ENCODE data around the gene TRPV2. TPM values are rescaled to one million over a fixed set of nuclear protein-coding genes. Genes with fewer than 3 reads are reported as not detected.

Gene TRPV2
- total RNA-seq, 1 donor from 2014 or later: 1.7 TPM

DNA sequence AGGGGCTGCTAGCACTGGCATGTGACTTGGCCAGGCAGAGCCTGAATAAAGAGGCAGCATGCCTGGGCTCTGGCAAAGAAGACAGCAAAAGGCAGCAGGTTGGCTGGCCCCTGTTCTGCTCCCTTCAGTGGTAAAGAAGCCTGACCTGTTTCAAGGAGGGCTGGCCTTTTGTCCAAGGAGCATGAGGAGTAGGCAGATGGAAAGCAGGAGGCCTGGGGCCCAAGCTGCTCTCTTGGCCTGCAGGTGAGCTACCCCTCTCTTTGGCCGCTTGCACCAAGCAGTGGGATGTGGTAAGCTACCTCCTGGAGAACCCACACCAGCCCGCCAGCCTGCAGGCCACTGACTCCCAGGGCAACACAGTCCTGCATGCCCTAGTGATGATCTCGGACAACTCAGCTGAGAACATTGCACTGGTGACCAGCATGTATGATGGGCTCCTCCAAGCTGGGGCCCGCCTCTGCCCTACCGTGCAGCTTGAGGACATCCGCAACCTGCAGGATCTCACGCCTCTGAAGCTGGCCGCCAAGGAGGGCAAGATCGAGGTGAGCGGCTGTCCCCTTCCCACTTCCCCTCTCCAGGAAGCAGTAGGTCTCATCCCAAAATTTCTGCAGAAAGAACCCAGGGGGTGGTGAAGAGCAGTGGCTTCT is 8.0 kb downstream of the TRPV2 start:
- H3K4me3 Mint-ChIP-seq: no peak overlapping the region
- H3K27ac Mint-ChIP-seq: no peak overlapping the region
- H3K4me1 Mint-ChIP-seq (ENCODE audit: unreplicated experiment): peaks cover 21% of the 10 kb centered on the region
- H3K36me3 Mint-ChIP-seq: no peaks in the 10 kb centered on the region
- H3K27me3 Mint-ChIP-seq: no peaks in the 10 kb centered on the region
- no peaks in the 10 kb centered on the region for H3K9me3 Mint-ChIP-seq
- TF ChIP-seq, protein P1, sequence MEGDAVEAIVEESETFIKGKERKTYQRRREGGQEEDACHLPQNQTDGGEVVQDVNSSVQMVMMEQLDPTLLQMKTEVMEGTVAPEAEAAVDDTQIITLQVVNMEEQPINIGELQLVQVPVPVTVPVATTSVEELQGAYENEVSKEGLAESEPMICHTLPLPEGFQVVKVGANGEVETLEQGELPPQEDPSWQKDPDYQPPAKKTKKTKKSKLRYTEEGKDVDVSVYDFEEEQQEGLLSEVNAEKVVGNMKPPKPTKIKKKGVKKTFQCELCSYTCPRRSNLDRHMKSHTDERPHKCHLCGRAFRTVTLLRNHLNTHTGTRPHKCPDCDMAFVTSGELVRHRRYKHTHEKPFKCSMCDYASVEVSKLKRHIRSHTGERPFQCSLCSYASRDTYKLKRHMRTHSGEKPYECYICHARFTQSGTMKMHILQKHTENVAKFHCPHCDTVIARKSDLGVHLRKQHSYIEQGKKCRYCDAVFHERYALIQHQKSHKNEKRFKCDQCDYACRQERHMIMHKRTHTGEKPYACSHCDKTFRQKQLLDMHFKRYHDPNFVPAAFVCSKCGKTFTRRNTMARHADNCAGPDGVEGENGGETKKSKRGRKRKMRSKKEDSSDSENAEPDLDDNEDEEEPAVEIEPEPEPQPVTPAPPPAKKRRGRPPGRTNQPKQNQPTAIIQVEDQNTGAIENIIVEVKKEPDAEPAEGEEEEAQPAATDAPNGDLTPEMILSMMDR (conservative IDR thresholded peaks at IDR 0.05): no peak
- no peak for DNase-seq (ENCODE audit: extremely low spot score, unreplicated experiment)

DNA sequence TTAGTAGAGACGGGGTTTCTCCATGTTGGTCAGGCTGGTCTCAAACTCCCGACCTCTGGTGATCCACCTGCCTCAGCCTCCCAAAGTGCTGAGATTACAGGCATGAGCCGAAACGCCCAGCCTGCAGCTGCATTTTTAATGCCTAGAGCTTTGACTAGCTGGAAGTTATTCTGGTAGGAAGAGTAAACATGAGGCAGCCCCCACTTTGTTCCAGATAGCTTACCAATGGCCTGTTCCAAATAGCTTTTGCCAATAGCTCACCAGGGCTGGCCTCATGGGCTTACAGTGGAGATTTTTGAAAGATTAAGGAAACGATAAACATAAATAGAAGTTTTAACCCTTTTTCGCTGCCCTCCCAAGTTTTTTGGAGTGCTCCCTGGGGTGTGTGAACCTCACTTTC is 9.8 kb downstream of the TRPV2 start:
- no peak overlapping the region for H3K27ac Mint-ChIP-seq
- H3K9me3 Mint-ChIP-seq: no peaks in the 10 kb centered on the region
- H3K4me1 Mint-ChIP-seq (ENCODE audit: unreplicated experiment): peaks cover 13% of the 10 kb centered on the region
- no peak for DNase-seq (ENCODE audit: extremely low spot score, unreplicated experiment)
- H3K4me3 Mint-ChIP-seq: no peak overlapping the region
- H3K36me3 Mint-ChIP-seq: no peaks in the 10 kb centered on the region
- TF ChIP-seq, protein P1 (conservative IDR thresholded peaks at IDR 0.05): no peak
- H3K27me3 Mint-ChIP-seq: no peaks in the 10 kb centered on the region

- H3K27me3 Mint-ChIP-seq: no peaks in the 10 kb centered on the region
- H3K27ac Mint-ChIP-seq: no peak overlapping the region
- no peak overlapping the region for H3K4me3 Mint-ChIP-seq
- peaks cover 13% of the 10 kb centered on the region for H3K4me1 Mint-ChIP-seq (ENCODE audit: unreplicated experiment)
- TF ChIP-seq, protein P1 (conservative IDR thresholded peaks at IDR 0.05): no peak
- H3K9me3 Mint-ChIP-seq: no peaks in the 10 kb centered on the region
- no peaks in the 10 kb centered on the region for H3K36me3 Mint-ChIP-seq
- DNase-seq (ENCODE audit: extremely low spot score, unreplicated experiment): no peak
These were observed 10.6 kb downstream of the TRPV2 start for GRCh38 chr17:16425698-16426659.

- no peaks in the 10 kb centered on the region for H3K27me3 Mint-ChIP-seq
- no peak overlapping the region for H3K27ac Mint-ChIP-seq
- no peak for DNase-seq (ENCODE audit: extremely low spot score, unreplicated experiment)
- no peak overlapping the region for H3K4me3 Mint-ChIP-seq
- TF ChIP-seq, protein P1 (conservative IDR thresholded peaks at IDR 0.05): no peak
- no peaks in the 10 kb centered on the region for H3K9me3 Mint-ChIP-seq
- peaks cover 13% of the 10 kb centered on the region for H3K4me1 Mint-ChIP-seq (ENCODE audit: unreplicated experiment)
- no peaks in the 10 kb centered on the region for H3K36me3 Mint-ChIP-seq
These were observed 11.6 kb downstream of the TRPV2 start for GRCh38 chr17:16427020-16427419.

- Mint-ChIP-seq H3K27me3 (no peaks in the 10 kb centered on the region), H3K4me1 (ENCODE audit: unreplicated experiment) (peaks cover 13% of the 10 kb centered on the region), H3K27ac (no peak overlapping the region), H3K36me3 (no peaks in the 10 kb centered on the region), H3K9me3 (no peaks in the 10 kb centered on the region), H3K4me3 (no peak overlapping the region)
- no peak for DNase-seq (ENCODE audit: extremely low spot score, unreplicated experiment)
- TF ChIP-seq, protein P1 (conservative IDR thresholded peaks at IDR 0.05): peak; percentile 77
These were observed 12.9 kb downstream of the TRPV2 start for GRCh38 chr17:16428098-16428882.

Data from type B pancreatic cell (in vitro differentiated cells).